GM21723 (cell line): ENCODE data around the gene DZANK1.
"Not testable (repeated sequence)": the region's sequence is repeated elsewhere in the genome, so short reads cannot be mapped to it uniquely, and the experiment has no call there.

Experiments
- ATAC-seq: cut with Tn5 transposase; IDR thresholded peaks from one replicate; pipeline ENCODE4 v1.9.1; 2021; ENCODE audit warnings: mild to moderate bottlenecking, moderate library complexity; ENCODE audit not compliant: unreplicated experiment

DZANK1 gene

GRCh38 chr20:18380908-18381529 is 85.8 kb downstream of the DZANK1 start:
- no peak for ATAC-seq

DNA sequence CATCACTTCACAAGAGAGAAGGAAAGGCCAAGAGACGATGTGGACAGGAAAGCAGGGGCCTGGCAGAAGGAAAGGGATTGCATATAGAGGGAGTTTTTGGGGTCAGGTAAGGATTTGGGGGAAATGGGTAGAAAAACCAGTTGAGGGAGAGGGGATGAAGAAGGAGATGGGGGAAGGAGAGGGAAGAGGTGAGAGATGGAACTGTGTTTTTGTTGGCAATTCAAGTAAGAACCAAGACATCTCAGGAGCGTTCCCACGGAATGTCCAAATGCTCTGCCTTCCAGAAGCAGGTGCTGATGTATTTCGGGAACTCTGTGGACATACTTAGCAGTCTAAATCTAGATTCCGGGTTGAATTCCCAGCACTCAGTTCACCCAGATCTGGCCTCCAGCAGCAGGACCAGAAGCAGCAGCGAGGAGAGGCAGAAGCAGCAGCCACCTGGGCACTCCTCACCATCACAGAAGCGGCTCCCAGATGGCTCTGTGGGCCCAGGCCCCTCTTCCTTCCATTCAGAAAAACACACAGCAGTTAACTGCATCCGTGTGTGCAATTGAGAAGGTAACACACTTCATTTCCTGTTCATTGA is 88.8 kb downstream of the DZANK1 start:
- no peak for ATAC-seq

DNA sequence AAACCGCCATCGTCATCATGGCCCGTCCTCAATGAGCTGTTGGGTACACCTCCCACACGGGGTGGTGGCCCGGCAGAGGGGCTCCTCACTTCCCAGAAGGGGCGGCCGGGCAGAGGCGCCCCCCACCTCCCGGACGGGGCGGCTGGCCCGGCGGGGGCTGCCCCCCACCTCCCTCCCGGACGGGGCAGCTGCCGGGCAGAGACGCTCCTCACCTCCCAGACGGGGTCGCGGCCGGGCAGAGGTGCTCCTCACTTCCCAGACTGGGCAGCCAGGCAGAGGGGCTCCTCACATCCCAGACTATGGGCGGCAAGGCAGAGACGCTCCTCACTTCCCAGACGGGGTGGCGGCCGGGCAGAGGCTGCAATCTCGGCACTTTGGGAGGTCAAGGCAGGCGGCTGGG is 91.3 kb downstream of the DZANK1 start:
- ATAC-seq, result not testable (repeated sequence)

DNA sequence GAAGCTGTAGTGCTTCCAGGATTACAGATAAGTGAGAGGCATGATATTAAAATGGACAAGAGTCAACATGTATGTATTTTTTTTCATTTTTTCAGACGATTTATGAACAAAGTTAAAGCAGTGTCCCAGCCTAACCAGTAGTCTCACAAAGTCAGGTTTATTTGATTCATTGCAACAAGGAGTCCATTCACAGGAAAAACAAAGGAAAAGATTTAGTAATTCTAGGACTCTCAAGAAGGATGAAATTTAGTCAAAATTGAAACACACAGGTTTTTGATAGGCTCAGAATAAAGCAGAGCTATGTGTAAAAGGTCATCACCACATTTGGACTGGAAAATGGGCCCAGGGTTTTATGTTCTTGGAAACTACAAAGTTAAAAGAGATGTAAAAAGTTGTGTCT is 94.5 kb downstream of the DZANK1 start:
- no peak for ATAC-seq

DNA sequence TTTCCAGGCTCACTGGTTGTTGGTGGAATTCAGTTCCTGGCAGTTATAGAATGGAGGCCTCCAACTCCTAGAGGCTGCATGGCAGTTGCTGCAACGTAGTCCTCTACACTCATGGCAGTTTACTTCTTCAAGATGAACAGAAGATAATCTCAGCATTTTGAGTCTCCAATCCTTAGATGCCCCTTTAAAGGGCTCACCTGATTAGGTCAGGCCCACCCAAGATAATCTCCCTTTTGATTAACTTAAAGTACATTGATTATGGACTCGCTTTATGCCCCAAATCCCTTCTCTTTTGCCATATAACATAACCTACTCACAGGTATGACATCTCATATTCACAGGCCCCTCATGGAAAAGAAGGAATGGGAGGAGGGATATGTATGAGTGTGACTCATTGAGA is 102.1 kb downstream of the DZANK1 start:
- no peak for ATAC-seq

GRCh38 chr20:18363708-18364107 is 103.1 kb downstream of the DZANK1 start:
- ATAC-seq, result no peak

DNA sequence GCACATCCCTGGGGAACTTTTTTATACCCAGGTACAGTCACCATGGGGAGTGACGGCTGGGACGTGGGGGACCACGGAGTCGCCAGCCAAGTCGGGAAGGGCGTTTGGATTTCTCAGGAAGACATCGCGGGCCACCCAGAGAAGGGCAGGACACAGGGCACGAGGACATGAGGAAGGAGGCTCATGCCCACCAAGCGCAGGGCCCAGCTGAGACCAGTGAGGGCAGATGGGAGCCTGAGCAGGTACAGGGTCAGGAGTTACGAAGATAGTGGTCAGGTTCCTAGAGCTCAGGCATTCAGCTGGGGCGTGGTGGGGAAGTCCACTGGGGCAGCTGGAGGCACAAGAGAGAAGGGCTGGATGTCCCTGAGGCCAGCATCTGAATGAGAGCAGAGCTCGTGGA is 103.9 kb downstream of the DZANK1 start:
- no peak for ATAC-seq

- ATAC-seq, result no peak
Observed at GRCh38 chr20:18361678-18362077, 105.2 kb downstream of the DZANK1 start.

- no peak for ATAC-seq
Observed at GRCh38 chr20:18360635-18361034, 106.2 kb downstream of the DZANK1 start.

DNA sequence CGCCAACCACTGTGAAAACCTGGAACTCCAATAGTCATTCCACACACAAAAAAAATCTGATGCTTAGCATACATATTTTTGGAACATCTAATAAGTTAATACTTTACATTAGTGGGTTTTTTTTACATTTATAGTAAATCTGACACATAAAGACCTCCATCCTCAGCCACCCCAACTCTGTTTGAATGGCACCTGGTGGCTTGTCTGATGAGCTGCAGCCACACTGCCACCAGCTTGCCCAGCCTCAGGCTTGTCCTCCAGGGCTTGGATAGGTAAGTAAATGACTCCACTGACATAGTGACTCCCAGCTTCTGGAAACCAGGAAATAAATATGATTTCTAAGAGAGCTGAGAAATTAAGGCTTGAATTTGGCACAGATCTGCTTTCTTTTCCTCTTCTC is 107.0 kb downstream of the DZANK1 start:
- no peak for ATAC-seq

- not testable (repeated sequence) for ATAC-seq
Observed at GRCh38 chr20:18349749-18350148, 117.1 kb downstream of the DZANK1 start.
